HCT116 (cell line): ENCODE data around the gene TNFSF10. TPM values are rescaled to one million over a fixed set of nuclear protein-coding genes. Genes with fewer than 3 reads are reported as not detected.

Source experiments
- ATAC-seq: fragments of 200-7000 bp; cut with Tn5 transposase; 2 replicates; pipeline ENCODE4 v1.9.1; 2020; ENCODE audit warnings: mild to moderate bottlenecking, moderate library complexity
- BruUV-seq: library from RNA; stranded (reverse); fragments of 400-500 nt; replicated peaks from 2 replicates; lab custom pipeline; 2021; lab: Mats Ljungman, UMichigan
- CTCF ChIA-PET: fragments of 300-600 bp; sonication (Branson Sonifier 250); formaldehyde crosslinking; loops from one replicate; lab custom pipeline; 2021; ENCODE audit warnings: antibody characterized with exemption; lab: Charles Lee
- POLR2A ChIA-PET: fragments of 300-600, 350-600 bp; sonication (Branson Sonifier 250); formaldehyde crosslinking; loops from one replicate; lab custom pipeline; 2021; ENCODE audit warnings: antibody characterized with exemption; lab: Charles Lee
- RAD21 ChIA-PET, 2 experiments: fragments of 300-600 bp; sonication (Branson Sonifier 250); formaldehyde crosslinking; loops; one replicate each; lab custom pipeline; 2023; ENCODE audit warnings: low total read pairs in 2 of 2; ENCODE audit not compliant: uncharacterized antibody in 2 of 2, unreplicated experiment in 2 of 2, low non-redundant PET in 1 of 2; lab: Charles Lee
- DNase-seq: peaks from one replicate; pipeline ENCODE4 v3.0.0-alpha.2; 2010; ENCODE audit warnings: low read depth, low spot score
- H2AFZ ChIP-seq: fragments of 200-600 bp; shearing (Covaris generic), sonication (generic); 2 replicates; pipeline ENCODE4 v1.6.1; 2017; ENCODE audit warnings: low read depth, mixed run types, mixed read lengths, antibody characterized with exemption, low read length; ENCODE audit not compliant: poor library complexity, severe bottlenecking
- H3K27ac ChIP-seq: 2 replicates; pipeline ENCODE4 v1.5.1; 2012; ENCODE audit warnings: low read depth, low read length
- H3K27me3 ChIP-seq: fragments of 200-600 bp; sonication (generic); 2 replicates; pipeline ENCODE4 v1.6.1; 2016; ENCODE audit warnings: mixed run types, low read length, mixed read lengths; ENCODE audit not compliant: insufficient read depth
- H3K36me3 ChIP-seq, 2 experiments: fragments of 200-500 bp in 1 of 2; fragments of 200-600 bp in 1 of 2; sonication (Bioruptor generic) in 1 of 2; sonication (generic) in 1 of 2; 2 replicates each; pipeline versions ENCODE4 v1.5.1 to v1.6.1; 2014 to 2016; ENCODE audit warnings: low read length in 2 of 2, inconsistent platforms in 1 of 2, mixed read lengths in 1 of 2, mixed run types in 1 of 2; ENCODE audit not compliant: insufficient read depth in 2 of 2, control insufficient read depth in 1 of 2
- H3K4me1 ChIP-seq, 2 experiments: fragments of 200-600 bp in 1 of 2; sonication (generic) in 1 of 2; 2 replicates each; pipeline versions ENCODE4 v1.5.1 to v1.6.1; 2012 to 2017; ENCODE audit warnings: low read length in 2 of 2, inconsistent platforms in 1 of 2, mild to moderate bottlenecking in 1 of 2, mixed read lengths in 1 of 2, mixed run types in 1 of 2, moderate library complexity in 1 of 2; ENCODE audit not compliant: insufficient read depth in 2 of 2, control insufficient read depth in 1 of 2
- H3K4me2 ChIP-seq: fragments of 200-600 bp; sonication (generic); 2 replicates; pipeline ENCODE4 v1.6.1; 2017; ENCODE audit warnings: mixed run types, low read length, mixed read lengths
- H3K4me3 ChIP-seq, 2 experiments: fragments of 200-600 bp in 1 of 2; sonication (generic) in 1 of 2; replicated peaks in 1 of 2; 2 replicates each; pipeline ENCODE4 v1.5.1; 2011 to 2016; ENCODE audit warnings: low read length in 2 of 2, control low read depth in 1 of 2, low read depth in 1 of 2, mild to moderate bottlenecking in 1 of 2, mixed read lengths in 1 of 2, mixed run types in 1 of 2
- H3K79me2 ChIP-seq: fragments of 200-600 bp; sonication (generic); 2 replicates; pipeline ENCODE4 v1.6.1; 2017; ENCODE audit warnings: mild to moderate bottlenecking, mixed run types, low read length, moderate library complexity, mixed read lengths; ENCODE audit not compliant: insufficient read depth
- H3K9ac ChIP-seq: fragments of 200-600 bp; sonication (generic); 2 replicates; pipeline ENCODE4 v1.6.1; 2016; ENCODE audit warnings: low read length, mixed read lengths
- H3K9me2 ChIP-seq: fragments of 200-600 bp; sonication (generic), shearing (Covaris generic); 2 replicates; pipeline ENCODE4 v1.6.1; 2017; ENCODE audit warnings: mixed run types, mild to moderate bottlenecking, moderate library complexity; ENCODE audit not compliant: insufficient read depth
- H3K9me3 ChIP-seq, 2 experiments: fragments of 200-500 bp in 1 of 2; fragments of 200-600 bp in 1 of 2; sonication (Bioruptor generic) in 1 of 2; sonication (generic) in 1 of 2; 2 replicates each; pipeline ENCODE4 v1.6.1; 2014 to 2017; ENCODE audit warnings: low read length in 2 of 2, mixed read lengths in 2 of 2, inconsistent platforms in 1 of 2, low read depth in 1 of 2, mild to moderate bottlenecking in 1 of 2, mixed run types in 1 of 2, moderate library complexity in 1 of 2; ENCODE audit not compliant: control insufficient read depth in 1 of 2, insufficient read depth in 1 of 2
- H4K20me1 ChIP-seq: fragments of 200-600 bp; sonication (generic), shearing (Covaris generic); 2 replicates; pipeline ENCODE4 v1.6.1; 2017; ENCODE audit warnings: mixed run types, mild to moderate bottlenecking, moderate library complexity; ENCODE audit not compliant: insufficient read depth
- CBX3 ChIP-seq: IDR thresholded peaks from 2 replicates; pipeline ENCODE4 v1.6.1; 2012; ENCODE audit warnings: low read depth
- CEBPB ChIP-seq: IDR thresholded peaks from 2 replicates; pipeline ENCODE4 v1.6.1; 2012; ENCODE audit warnings: low read depth
- EGR1 ChIP-seq: IDR thresholded peaks from 2 replicates; pipeline ENCODE4 v1.6.1; 2012; ENCODE audit warnings: low read depth
- EZH2 ChIP-seq: fragments of 200-600 bp; sonication (generic); IDR thresholded peaks from 2 replicates; pipeline ENCODE4 v1.6.1; 2017; ENCODE audit warnings: antibody characterized with exemption, mixed run types
- MAX ChIP-seq: IDR thresholded peaks from 2 replicates; pipeline ENCODE4 v1.6.1; 2012
- POLR2AphosphoS5 ChIP-seq: IDR thresholded peaks from 2 replicates; pipeline ENCODE4 v1.6.1; 2011; ENCODE audit warnings: mild to moderate bottlenecking, low read depth, low read length, moderate library complexity
- SIN3A ChIP-seq: IDR thresholded peaks from 2 replicates; pipeline ENCODE4 v1.6.1; 2012; ENCODE audit warnings: low read depth
- SP1 ChIP-seq: IDR thresholded peaks from 2 replicates; pipeline ENCODE4 v1.6.1; 2012; ENCODE audit warnings: low read depth
- TCF7L2 ChIP-seq: IDR thresholded peaks from 2 replicates; pipeline ENCODE4 v1.7.0; 2011; ENCODE audit warnings: borderline replicate concordance, inconsistent platforms; ENCODE audit not compliant: insufficient read depth, insufficient read length; ENCODE audit errors: extremely low read depth
- YY1 ChIP-seq: IDR thresholded peaks from 2 replicates; pipeline ENCODE4 v1.6.1; 2011; ENCODE audit warnings: low read length, low read depth, moderate library complexity, mild to moderate bottlenecking; ENCODE audit not compliant: insufficient replicate concordance; ENCODE audit errors: extremely low read depth
- ZBTB33 ChIP-seq: IDR thresholded peaks from 2 replicates; pipeline ENCODE4 v1.6.1; 2011; ENCODE audit warnings: mild to moderate bottlenecking, low read length, moderate library complexity; ENCODE audit not compliant: insufficient replicate concordance; ENCODE audit errors: extremely low read depth
- ZFX ChIP-seq: fragments of 450-650 bp; IDR thresholded peaks from 2 replicates; pipeline ENCODE4 v1.6.1; 2017
- ZNF274 ChIP-seq: fragments of 200-500 bp; sonication (Bioruptor generic); IDR thresholded peaks from 2 replicates; pipeline ENCODE4 v1.6.1; 2014; ENCODE audit warnings: mild to moderate bottlenecking, low read depth, low read length, inconsistent platforms
- intact Hi-C: fragments of 100-400 bp; cut with micrococcal nuclease; formaldehyde crosslinking; loops from 2 replicates; pipeline ENCODE4 v1.10.0; 2022
- total RNA-seq: library from RNA; stranded (reverse); gene quantifications from one replicate; pipeline ENCODE4 v1.2.1, GENCODE V29; 2021; ENCODE audit not compliant: unreplicated experiment
- TF ChIP-seq, protein P1 (sequence below): IDR thresholded peaks from 2 replicates; pipeline ENCODE4 v1.6.1; 2012; ENCODE audit warnings: low read depth
- TF ChIP-seq, protein P2 (sequence below), 3 experiments: fragments of 200-600 bp in 1 of 3; sonication (generic) in 1 of 3; IDR thresholded peaks in 2 of 3; conservative IDR thresholded peaks in 1 of 3; 2 replicates each; pipeline ENCODE4 v1.5.1; 2012 to 2017; ENCODE audit warnings: low read depth in 2 of 3, low read length in 2 of 3, antibody characterized with exemption in 1 of 3, borderline replicate concordance in 1 of 3, control low read depth in 1 of 3, mild to moderate bottlenecking in 1 of 3, mixed read lengths in 1 of 3, mixed run types in 1 of 3, moderate library complexity in 1 of 3; ENCODE audit not compliant: insufficient read depth in 1 of 3

Gene TNFSF10
- total RNA-seq, 1 experiment from 2014 or later: 0.20 TPM

DNA sequence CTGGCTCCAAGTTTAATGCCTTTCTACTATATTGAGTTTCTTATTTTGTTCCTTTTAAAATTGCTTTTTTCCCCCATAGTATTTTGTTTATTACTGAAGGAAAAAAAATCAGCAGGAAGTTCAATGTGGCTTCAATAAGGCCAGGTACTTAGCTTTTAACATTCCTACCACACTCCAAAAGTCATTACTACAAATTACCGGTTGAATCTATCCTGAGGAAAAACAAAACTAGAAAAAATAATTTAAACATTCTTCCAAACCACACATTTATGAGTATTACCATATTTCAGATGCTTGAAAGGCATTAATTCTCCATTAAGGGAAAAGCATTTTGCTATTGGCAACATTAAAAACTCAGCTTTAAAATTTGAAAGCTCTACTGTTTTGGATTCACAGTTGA lies 20.2 kb upstream of the TNFSF10 start:
- TF ChIP-seq ZFX (no peak), MAX (no peak), EGR1 (no peak), YY1 (no peak), SP1 (no peak), TCF7L2 (no peak), ZBTB33 (no peak), CEBPB (no peak), SIN3A (no peak), POLR2AphosphoS5 (no peak), CBX3 (no peak), ZNF274 (no peak), EZH2 (no peak)
- TF ChIP-seq, protein P1, sequence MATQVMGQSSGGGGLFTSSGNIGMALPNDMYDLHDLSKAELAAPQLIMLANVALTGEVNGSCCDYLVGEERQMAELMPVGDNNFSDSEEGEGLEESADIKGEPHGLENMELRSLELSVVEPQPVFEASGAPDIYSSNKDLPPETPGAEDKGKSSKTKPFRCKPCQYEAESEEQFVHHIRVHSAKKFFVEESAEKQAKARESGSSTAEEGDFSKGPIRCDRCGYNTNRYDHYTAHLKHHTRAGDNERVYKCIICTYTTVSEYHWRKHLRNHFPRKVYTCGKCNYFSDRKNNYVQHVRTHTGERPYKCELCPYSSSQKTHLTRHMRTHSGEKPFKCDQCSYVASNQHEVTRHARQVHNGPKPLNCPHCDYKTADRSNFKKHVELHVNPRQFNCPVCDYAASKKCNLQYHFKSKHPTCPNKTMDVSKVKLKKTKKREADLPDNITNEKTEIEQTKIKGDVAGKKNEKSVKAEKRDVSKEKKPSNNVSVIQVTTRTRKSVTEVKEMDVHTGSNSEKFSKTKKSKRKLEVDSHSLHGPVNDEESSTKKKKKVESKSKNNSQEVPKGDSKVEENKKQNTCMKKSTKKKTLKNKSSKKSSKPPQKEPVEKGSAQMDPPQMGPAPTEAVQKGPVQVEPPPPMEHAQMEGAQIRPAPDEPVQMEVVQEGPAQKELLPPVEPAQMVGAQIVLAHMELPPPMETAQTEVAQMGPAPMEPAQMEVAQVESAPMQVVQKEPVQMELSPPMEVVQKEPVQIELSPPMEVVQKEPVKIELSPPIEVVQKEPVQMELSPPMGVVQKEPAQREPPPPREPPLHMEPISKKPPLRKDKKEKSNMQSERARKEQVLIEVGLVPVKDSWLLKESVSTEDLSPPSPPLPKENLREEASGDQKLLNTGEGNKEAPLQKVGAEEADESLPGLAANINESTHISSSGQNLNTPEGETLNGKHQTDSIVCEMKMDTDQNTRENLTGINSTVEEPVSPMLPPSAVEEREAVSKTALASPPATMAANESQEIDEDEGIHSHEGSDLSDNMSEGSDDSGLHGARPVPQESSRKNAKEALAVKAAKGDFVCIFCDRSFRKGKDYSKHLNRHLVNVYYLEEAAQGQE: no peak
- TF ChIP-seq, protein P2, sequence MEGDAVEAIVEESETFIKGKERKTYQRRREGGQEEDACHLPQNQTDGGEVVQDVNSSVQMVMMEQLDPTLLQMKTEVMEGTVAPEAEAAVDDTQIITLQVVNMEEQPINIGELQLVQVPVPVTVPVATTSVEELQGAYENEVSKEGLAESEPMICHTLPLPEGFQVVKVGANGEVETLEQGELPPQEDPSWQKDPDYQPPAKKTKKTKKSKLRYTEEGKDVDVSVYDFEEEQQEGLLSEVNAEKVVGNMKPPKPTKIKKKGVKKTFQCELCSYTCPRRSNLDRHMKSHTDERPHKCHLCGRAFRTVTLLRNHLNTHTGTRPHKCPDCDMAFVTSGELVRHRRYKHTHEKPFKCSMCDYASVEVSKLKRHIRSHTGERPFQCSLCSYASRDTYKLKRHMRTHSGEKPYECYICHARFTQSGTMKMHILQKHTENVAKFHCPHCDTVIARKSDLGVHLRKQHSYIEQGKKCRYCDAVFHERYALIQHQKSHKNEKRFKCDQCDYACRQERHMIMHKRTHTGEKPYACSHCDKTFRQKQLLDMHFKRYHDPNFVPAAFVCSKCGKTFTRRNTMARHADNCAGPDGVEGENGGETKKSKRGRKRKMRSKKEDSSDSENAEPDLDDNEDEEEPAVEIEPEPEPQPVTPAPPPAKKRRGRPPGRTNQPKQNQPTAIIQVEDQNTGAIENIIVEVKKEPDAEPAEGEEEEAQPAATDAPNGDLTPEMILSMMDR (IDR thresholded peaks at IDR 0.05 in 2 of 3, conservative IDR thresholded peaks at IDR 0.05 in 1 of 3; ENCODE audit: borderline replicate concordance in 1 of 3, insufficient read depth in 1 of 3, low read depth in 2 of 3, low read length in 2 of 3): no peak
- Histone ChIP-seq H3K4me1 (peaks cover 29% of the 10 kb centered on the region in 2 experiments), H3K4me2 (no peak overlapping the region), H3K79me2 (no peaks in the 10 kb centered on the region), H4K20me1 (no peaks in the 10 kb centered on the region), H3K9me2 (no peaks in the 10 kb centered on the region), H3K36me3 (no peaks in the 10 kb centered on the region), H3K9ac (no peak overlapping the region), H3K9me3 (no peaks in the 10 kb centered on the region), H3K27ac (no peak overlapping the region), H3K4me3 (no peak overlapping the region), H2AFZ (no peak overlapping the region), H3K27me3 (no peaks in the 10 kb centered on the region)
- POLR2A ChIA-PET: no interaction called here
- CTCF ChIA-PET: no interaction called here
- RAD21 ChIA-PET: no interaction called here
- DNase-seq (no peak), ATAC-seq (no peak)
- no TSS peak for BruUV-seq
- intact Hi-C loops: no loop called here
